ENCODE results near the gene EEFSEC.

Gene EEFSEC

DNA sequence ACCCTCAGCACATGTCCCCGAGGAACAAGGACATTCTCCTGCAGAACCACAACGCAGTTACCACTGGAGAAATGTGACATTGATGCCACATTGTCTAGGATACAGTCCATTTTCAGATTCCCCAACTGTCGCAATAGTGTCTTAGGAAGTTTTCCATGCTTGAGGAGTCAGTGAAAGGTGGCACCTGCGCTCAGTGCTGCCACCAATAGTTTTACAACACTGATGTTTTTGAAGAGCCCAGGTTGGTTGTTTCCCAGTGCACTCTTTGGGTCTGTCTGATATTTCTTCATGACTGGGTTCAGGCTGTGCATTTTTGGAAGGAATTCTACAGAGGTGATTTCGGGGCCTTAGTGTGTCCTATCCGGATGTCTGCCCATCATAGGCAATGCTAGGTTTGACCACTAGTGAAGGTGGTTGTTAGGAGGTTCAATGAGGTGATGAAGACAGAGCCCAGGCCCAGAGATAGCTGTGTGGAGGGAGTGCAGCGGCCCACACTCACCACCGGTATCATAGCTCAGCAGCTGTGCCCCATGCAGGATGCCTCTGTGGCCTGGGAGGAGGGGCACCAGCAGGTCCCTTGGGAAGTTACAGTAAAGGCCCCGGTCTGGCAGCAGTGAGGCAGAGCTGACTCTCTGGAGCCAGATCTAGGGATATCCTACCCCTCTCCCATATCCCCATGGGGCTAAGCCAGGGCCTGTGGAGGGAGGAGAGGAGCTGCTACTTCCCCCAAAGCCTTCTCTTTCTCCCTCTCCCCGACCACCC, 216.8 kb downstream of the EEFSEC start:
- DNase-seq (ENCODE audit: low read depth), result no peak

- DNase-seq (ENCODE audit: low read depth), result no peak
These were observed 219.0 kb downstream of the EEFSEC start for GRCh38 chr3:128372281-128372680.

GRCh38 chr3:128372707-128373533, 219.6 kb downstream of the EEFSEC start:
- DNase-seq (ENCODE audit: low read depth), result no peak

DNA sequence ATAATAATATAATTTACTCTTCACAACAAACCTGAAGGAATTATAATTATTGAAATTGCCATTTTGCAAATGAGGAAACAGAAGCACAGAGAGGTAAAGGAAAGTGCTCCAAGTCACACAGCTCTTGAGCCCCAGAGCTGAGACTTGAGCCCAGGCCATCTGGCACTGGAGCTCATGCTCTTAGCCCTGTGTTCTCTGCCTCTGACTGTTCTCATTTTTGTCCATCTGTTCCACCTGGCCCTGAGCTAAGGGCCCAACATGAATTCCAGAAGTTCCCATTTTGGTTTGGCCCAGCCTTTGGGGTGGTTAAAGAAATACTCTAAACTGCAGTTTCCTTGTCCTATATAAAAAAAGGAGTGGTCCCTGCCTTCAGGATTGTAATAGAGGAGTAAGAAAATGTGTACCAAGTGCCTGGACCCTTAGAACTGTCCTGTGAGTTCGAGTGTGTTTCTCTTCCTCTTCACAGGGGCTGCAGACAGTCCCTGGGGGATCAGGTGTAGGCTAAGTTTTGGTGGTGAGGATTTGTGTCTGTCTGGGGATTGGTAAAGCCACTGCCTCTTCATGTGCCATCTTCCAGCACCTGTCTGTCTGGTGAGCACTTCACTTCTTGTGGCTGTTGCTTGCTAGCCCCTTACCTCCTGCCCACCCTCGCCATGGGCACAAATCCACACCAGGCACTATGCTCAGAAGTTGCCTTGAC, 221.6 kb downstream of the EEFSEC start:
- DNase-seq (ENCODE audit: low read depth), result no peak

GRCh38 chr3:128376516-128376915, 223.2 kb downstream of the EEFSEC start:
- DNase-seq (ENCODE audit: low read depth), result peak; percentile 46

GRCh38 chr3:128378631-128379347, 225.5 kb downstream of the EEFSEC start:
- DNase-seq (ENCODE audit: low read depth), result peak; percentile 35

GRCh38 chr3:128379367-128380160, 226.3 kb downstream of the EEFSEC start:
- no peak for DNase-seq (ENCODE audit: low read depth)

DNA sequence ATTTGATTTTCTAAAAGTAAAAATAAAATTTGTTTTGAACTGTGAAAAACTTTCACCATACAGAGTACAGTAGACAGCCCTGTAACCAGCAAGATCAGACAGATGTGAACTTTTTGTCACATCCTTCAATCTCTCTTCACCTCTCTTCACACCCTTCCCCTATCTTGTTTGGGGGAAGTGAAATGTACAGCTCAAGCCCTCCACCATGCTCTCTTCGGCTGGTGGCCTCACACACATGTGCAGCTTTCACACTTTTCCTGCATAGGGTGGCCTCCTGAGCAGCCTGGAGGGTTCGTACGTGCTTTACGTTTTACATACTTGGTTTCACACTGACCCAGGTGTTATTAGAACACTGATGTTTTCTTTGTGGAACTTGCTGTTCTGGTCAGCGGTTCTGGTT, 227.0 kb downstream of the EEFSEC start:
- no peak for DNase-seq (ENCODE audit: low read depth)

- no peak for DNase-seq (ENCODE audit: low read depth)
These were observed 227.4 kb downstream of the EEFSEC start for GRCh38 chr3:128380719-128381118.

DNA sequence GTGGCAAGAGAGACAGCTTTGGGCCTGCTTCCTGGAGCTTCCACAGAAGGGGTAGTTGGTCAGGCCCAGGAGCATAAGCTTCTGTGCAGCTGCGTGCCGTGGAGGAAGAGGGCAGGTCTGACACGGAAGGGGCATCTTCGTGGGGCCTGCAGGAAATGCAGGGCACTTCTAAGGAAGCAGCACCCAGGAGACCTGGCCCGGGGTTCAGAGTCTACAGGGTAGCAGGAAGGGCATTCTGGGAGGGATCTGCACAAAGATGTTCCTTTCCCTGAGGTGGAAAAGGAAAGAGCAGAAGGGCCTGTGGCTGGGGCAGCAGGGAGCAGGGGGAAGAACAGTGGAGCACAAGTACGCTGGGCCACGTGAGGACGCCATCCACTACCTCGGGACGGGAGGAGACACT, 228.3 kb downstream of the EEFSEC start:
- no peak for DNase-seq (ENCODE audit: low read depth)

DNA sequence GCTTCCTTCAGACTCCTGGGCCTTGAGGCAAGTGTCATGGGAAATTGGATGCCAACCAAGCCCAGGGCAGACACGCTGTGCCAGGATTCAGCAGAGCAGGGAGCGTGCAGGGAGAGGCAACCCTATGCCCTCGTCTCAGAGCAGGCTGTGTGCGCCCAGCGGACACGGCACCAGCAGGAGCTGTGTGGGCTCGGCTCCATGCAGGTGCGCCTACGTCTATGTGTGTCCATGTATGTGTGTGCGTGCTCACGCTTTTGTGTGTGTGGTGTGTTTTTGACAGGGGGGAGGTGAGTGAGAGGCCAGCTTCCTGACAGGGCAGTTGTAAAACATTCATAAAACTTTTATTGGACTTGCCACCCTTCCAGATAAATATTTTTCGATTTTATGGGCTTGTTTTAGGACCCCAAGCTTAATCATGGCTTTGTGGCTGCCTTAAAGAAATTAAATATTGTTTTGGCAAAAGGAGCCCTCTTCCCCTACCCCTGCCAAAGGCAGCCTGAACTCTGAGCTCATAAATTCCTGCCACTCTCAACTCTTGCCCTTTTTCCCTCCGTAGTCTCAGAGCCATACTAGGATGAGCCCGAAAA, 229.0 kb downstream of the EEFSEC start:
- DNase-seq (ENCODE audit: low read depth), result no peak

DNA sequence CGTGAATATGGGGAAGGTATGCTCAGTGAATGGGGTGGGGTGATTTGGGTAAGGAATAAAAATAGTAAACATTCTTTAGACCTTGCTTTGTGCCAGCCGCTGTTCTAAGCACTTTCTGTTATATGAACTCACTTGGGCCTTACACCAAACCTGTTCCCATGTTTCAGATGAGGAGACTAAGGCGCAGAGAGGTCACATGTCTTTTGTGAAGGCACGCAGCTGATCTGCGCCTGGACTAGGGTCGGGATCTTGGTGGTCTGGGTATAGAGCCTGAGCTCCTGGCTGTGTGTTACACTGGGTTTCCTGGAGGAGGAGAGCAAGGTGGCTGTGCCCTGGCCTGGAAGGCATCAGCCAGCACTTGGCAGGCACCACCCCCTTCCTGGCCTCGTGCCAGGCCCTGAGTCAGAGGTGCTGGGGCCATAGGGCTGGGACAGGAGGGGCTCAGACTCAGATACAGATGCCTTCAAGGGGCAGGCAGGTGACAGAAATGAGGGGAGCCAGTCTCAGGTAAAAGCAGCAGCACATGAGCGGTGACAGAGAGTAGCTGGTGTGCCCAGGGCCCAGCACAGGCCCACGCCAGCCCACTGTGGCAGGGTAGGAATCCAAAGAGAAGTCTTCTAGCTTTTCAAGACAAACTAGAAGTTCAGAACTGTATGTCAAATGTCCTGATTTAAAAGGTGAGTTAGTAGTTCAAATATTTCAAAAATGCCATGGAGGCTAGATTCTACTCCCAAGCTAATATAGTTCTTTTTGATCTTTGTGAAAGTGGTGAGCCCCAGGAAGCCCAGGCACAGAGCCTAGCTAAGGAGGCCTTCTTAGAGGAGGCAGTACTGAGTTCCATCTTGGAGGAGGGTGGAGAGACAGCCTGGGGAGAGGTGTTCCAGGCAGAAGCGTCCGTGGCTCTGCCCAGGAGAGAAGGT, 230.3 kb downstream of the EEFSEC start:
- peak; percentile 20 for DNase-seq (ENCODE audit: low read depth)

GRCh38 chr3:128385080-128385832, 232.0 kb downstream of the EEFSEC start:
- peak; percentile 54 for DNase-seq (ENCODE audit: low read depth)

DNA sequence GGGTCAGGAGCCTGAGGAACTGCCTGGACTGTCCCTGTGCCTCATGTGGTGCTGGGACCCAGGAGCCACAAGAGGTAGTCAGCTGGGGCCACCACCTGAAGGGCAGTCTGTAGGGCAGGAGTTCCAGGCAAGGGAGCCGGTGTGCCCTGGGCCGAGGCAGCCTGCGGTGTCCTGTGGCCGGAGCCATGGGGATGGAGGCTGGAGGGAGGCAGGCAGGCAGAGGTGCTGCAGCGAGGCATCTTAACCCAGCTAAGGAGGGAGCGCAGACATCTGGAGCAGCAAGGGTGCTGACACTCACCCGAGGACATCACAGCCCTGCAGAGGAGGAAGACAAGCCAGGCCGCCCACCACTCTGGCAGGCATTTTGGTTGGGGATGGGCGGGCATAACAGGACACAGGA, 235.7 kb downstream of the EEFSEC start:
- no peak for DNase-seq (ENCODE audit: low read depth)

GRCh38 chr3:128390867-128391266, 237.6 kb downstream of the EEFSEC start:
- no peak for DNase-seq (ENCODE audit: low read depth)

DNA sequence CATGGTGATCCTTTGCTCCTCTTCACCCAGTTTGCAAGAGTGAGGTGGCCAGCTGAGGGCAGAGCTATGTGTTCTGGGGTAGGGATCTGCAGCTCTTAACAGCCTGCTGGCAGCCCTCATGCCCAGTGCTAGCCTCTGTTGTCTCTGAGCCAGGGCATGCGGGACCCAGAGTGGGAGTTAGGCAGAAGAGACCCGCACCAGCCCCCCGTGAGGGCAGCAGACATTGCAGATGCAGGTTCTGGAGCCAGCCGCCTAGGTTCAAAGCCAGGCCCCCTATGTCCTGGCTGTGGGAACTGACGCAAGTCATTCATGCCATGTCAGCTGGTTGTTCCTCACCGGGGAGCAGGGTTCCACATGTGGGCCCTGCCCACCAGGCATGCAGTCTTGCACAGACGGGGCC, 238.7 kb downstream of the EEFSEC start:
- no peak for DNase-seq (ENCODE audit: low read depth)

DNA sequence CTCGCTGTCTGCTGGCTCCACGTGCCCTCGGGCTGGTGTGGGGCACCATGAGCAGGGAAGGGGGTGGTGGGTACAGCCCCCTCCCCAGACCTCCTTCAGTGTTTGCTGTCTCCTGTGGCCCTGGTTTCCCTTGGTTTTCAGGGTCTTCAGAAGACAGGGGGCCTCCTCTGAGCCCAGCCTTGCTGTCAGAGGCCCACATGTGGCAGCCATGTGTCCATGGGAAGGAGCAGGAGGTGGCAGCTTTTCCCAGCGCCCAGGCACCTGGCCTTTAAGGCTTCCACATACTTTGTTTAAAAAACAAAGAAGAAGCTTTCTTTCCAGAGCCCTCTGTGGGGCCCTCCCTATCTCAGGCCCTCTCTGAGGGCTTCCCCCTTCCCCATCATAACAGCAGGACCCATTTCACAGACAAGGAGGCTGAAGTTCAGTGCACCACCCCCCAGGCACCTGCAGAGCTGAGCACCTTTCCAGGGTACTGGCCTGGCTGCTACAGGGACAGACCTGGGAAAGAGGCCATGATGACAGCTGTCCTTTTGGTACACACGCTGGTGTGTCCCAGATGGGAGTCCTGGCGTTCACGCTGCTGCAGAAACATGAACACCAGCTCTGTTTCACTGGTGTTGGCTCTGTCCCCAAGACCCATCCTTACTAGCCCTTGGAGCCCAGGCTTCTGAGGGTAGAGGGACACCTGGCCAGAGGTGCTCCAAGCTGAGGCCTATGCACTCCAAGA, 239.7 kb downstream of the EEFSEC start:
- no peak for DNase-seq (ENCODE audit: low read depth)

- DNase-seq (ENCODE audit: low read depth), result no peak
These were observed 240.8 kb downstream of the EEFSEC start for GRCh38 chr3:128394033-128394432.
